Body of pancreas (tissue), 4 donors: ENCODE data around the gene FOXJ3.

ENCODE experiments used
- POLR2A ChIP-seq, 3 donors: fragments of 450-650 bp; IDR thresholded peaks; one replicate each; pipeline ENCODE4 v1.6.1; 2016; ENCODE audit warnings: antibody characterized with exemption in 3 of 3, mild to moderate bottlenecking in 2 of 3
- TF ChIP-seq, protein P1 (sequence below), 7 experiments: fragments of 450-650 bp in 4 of 7; fragments of 200-600 bp in 3 of 7; sonication (generic) in 3 of 7; IDR thresholded peaks; one replicate each; pipeline ENCODE4 v1.5.1; 2016 to 2019; ENCODE audit warnings: antibody characterized with exemption in 7 of 7

DNA sequence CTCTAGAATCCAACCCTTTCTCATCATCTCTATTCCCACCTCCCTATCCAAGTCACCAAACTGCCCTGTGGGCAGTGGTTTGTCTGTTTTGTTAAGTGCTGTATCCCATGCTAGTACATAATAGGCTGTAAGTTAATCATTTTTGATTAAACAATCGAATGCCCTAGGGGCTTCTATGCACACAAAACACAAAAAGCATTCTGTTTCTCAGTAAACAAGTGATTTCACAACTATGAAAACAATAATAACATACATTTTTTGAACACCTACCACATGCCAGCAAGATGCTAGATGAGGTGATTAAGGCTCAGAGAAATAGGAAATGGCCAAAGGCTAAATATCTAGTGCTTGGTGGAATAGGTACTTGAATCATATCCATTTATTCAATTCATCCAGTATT is 186.9 kb downstream of the FOXJ3 start:
- TF ChIP-seq, protein P1, sequence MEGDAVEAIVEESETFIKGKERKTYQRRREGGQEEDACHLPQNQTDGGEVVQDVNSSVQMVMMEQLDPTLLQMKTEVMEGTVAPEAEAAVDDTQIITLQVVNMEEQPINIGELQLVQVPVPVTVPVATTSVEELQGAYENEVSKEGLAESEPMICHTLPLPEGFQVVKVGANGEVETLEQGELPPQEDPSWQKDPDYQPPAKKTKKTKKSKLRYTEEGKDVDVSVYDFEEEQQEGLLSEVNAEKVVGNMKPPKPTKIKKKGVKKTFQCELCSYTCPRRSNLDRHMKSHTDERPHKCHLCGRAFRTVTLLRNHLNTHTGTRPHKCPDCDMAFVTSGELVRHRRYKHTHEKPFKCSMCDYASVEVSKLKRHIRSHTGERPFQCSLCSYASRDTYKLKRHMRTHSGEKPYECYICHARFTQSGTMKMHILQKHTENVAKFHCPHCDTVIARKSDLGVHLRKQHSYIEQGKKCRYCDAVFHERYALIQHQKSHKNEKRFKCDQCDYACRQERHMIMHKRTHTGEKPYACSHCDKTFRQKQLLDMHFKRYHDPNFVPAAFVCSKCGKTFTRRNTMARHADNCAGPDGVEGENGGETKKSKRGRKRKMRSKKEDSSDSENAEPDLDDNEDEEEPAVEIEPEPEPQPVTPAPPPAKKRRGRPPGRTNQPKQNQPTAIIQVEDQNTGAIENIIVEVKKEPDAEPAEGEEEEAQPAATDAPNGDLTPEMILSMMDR (IDR thresholded peaks at IDR 0.05), result no peak
- TF ChIP-seq POLR2A (IDR thresholded peaks at IDR 0.05), result no peak
